GM12878 (cell line): ENCODE measurements around the gene MYOC. TPM values are rescaled to one million over a fixed set of nuclear protein-coding genes. Genes with fewer than 3 reads are reported as not detected.

Experiments used
- ASH2L ChIP-seq: fragments of 300-600, 200-600 bp; sonication (generic); IDR thresholded peaks from 2 replicates; pipeline ENCODE4 v1.6.1; 2017; ENCODE audit warnings: low read depth, mild to moderate bottlenecking, borderline replicate concordance
- ATF7 ChIP-seq: fragments of 450-650 bp; IDR thresholded peaks from 2 replicates; pipeline ENCODE4 v1.6.1; 2016; ENCODE audit warnings: low read depth, mild to moderate bottlenecking
- BCL11A ChIP-seq: IDR thresholded peaks from 2 replicates; pipeline ENCODE4 v1.6.1; 2011; ENCODE audit warnings: low read depth, low read length
- CBFB ChIP-seq: IDR thresholded peaks from 2 replicates; pipeline ENCODE4 v1.6.1; 2016; ENCODE audit warnings: antibody characterized with exemption, low read depth
- CBX3 ChIP-seq: fragments of 200-600 bp; sonication (generic); IDR thresholded peaks from 2 replicates; pipeline ENCODE4 v1.6.1; 2016; ENCODE audit warnings: low read depth, borderline replicate concordance
- CHD2 ChIP-seq: IDR thresholded peaks from 2 replicates; pipeline ENCODE4 v1.6.1; 2011; ENCODE audit warnings: low read depth, low read length, improper control_type of control experiment, borderline replicate concordance
- DPF2 ChIP-seq: fragments of 450-650 bp; IDR thresholded peaks from 2 replicates; pipeline ENCODE4 v1.6.1; 2017; ENCODE audit warnings: mild to moderate bottlenecking
- FOS ChIP-seq: IDR thresholded peaks from 3 replicates; pipeline ENCODE4 v1.6.1; 2011; ENCODE audit warnings: borderline replicate concordance; ENCODE audit not compliant: insufficient read length; ENCODE audit errors: extremely low read depth
- GATAD2B ChIP-seq: fragments of 450-650 bp; conservative IDR thresholded peaks from 2 replicates; pipeline ENCODE4 v1.6.1; 2017; ENCODE audit warnings: low read depth, mild to moderate bottlenecking, moderate library complexity
- HDAC6 ChIP-seq: fragments of 200-600 bp; sonication (generic); IDR thresholded peaks from one replicate; pipeline ENCODE4 v1.8.0; 2017; ENCODE audit warnings: antibody characterized with exemption; ENCODE audit not compliant: unreplicated experiment
- IKZF2 ChIP-seq, 2 experiments: fragments of 450-650 bp; IDR thresholded peaks; 2 replicates each; pipeline ENCODE4 v1.6.1; 2017; ENCODE audit warnings: mild to moderate bottlenecking in 2 of 2, moderate library complexity in 2 of 2
- IRF4 ChIP-seq: IDR thresholded peaks from 2 replicates; pipeline ENCODE4 v1.6.1; 2011; ENCODE audit warnings: low read depth, low read length
- KDM1A ChIP-seq: fragments of 200-600 bp; sonication (generic); IDR thresholded peaks from 2 replicates; pipeline ENCODE4 v1.6.1; 2016; ENCODE audit warnings: borderline replicate concordance
- MEF2A ChIP-seq: IDR thresholded peaks from 2 replicates; pipeline ENCODE4 v1.6.1; 2011; ENCODE audit warnings: low read depth, mild to moderate bottlenecking, low read length, moderate library complexity; ENCODE audit not compliant: insufficient read depth
- MTA2 ChIP-seq: fragments of 450-650 bp; IDR thresholded peaks from 2 replicates; pipeline ENCODE4 v1.6.1; 2016; ENCODE audit warnings: low read depth, mild to moderate bottlenecking, moderate library complexity
- RELA ChIP-seq: fragments of 450-650 bp; IDR thresholded peaks from 2 replicates; pipeline ENCODE4 v1.8.0; 2014; ENCODE audit warnings: borderline replicate concordance; ENCODE audit not compliant: partially characterized antibody
- SMARCA5 ChIP-seq: fragments of 450-650 bp; IDR thresholded peaks from 2 replicates; pipeline ENCODE4 v1.6.1; 2017; ENCODE audit warnings: mild to moderate bottlenecking
- polyA plus RNA-seq, 11 experiments: library from polyadenylated mRNA; depleted of rRNA in 4 of 11; unstranded in 6 of 11; stranded (reverse) in 5 of 11; fragments of >200 nt; fragmentation: Nextera tagmentation in 4 of 11; fragmentation: Illumina TruSeq in 1 of 11; extraction: Ambion mirVana in 4 of 11; extraction: Trizol in 1 of 11; gene quantifications; 1 replicate in 1 of 11; 2 replicates in 10 of 11; pipeline versions ENCODE4 v1.2.1 to v1.2.3, GENCODE V29; 2011 to 2016; ENCODE audit warnings: inconsistent platforms in 2 of 11, missing spikeins in 2 of 11, low read depth in 1 of 11
- total RNA-seq, 4 experiments: library from RNA; depleted of rRNA in 3 of 4; stranded (reverse); fragments of >200 nt in 3 of 4; fragmentation: Illumina TruSeq in 1 of 4; extraction: Trizol in 1 of 4; gene quantifications; 2 replicates each; pipeline versions ENCODE4 v1.2.1 to v1.2.3, GENCODE V29; 2013 to 2021
- TF ChIP-seq, protein P1 (sequence below): fragments of 450-650 bp; IDR thresholded peaks from 2 replicates; pipeline ENCODE4 v1.6.1; 2018; ENCODE audit warnings: borderline replicate concordance, mild to moderate bottlenecking; ENCODE audit not compliant: partially characterized antibody
- TF ChIP-seq, protein P2 (sequence below): IDR thresholded peaks from 2 replicates; pipeline ENCODE4 v1.6.1; 2012; ENCODE audit warnings: low read length, inconsistent platforms
- TF ChIP-seq, protein P3 (sequence below): IDR thresholded peaks from 2 replicates; pipeline ENCODE4 v1.6.1; 2011; ENCODE audit warnings: mild to moderate bottlenecking, low read depth, low read length, moderate library complexity; ENCODE audit not compliant: insufficient replicate concordance
- TF ChIP-seq, protein P4 (sequence below): fragments of 450-650 bp; IDR thresholded peaks from 2 replicates; pipeline ENCODE4 v1.6.1; 2017; ENCODE audit warnings: low read depth, mild to moderate bottlenecking, moderate library complexity
- TF ChIP-seq, protein P5 (sequence below): IDR thresholded peaks from 2 replicates; pipeline ENCODE4 v1.6.1; 2011; ENCODE audit warnings: borderline replicate concordance, low read depth, mild to moderate bottlenecking, moderate library complexity, mixed read lengths, low read length; ENCODE audit not compliant: insufficient read depth; ENCODE audit errors: extremely low read length

Gene MYOC
- total and polyA plus RNA-seq, 10 of the 15 experiments (the other 5 are each of a cell fraction or from before 2014, with no cell fraction given): not detected

DNA sequence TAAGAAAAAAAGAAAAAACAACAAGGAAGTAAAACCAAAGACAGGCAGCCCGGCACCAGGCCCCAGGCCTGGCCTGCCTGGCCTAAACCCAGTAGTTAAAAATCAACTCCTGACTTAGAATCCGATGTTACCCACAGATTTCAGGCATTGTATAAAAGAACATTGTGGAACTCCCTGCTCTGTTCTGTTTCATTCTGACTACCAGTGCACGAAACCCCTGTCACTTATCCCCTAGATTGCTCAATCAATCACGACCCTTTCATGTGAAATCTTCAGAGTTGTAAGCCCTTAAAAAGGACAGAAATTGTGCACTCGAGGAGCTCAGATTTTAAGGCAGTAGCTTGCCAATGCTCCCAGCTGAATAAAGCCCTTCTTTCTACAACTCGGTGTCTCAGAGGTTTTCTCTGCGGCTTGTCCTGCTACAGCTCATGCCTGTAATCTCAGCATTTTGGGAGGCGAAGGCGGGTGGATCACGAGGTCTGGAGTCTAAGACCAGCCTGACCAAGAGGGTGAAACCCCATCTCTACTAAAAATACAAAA, 46.0 kb downstream of the MYOC start (continued):
- TF ChIP-seq SMARCA5 (0 out of 2 replicates have a peak, but pooled peaks have one; percentile 13), CBX3 (no peak), IKZF2 (IDR thresholded peaks at IDR 0.05) (peak; percentile 56 to 78; a peak in 2 of 4 replicates), DPF2 (peak; percentile 81), HDAC6 (no peak), BCL11A (0 out of 2 replicates have a peak, but pooled peaks have one; percentile 16), MTA2 (peak; percentile 68; the same call in 1 of the 2 replicates), CHD2 (no peak), KDM1A (no peak), RELA (no peak), FOS (no peak), GATAD2B (0 out of 2 replicates have a peak, but pooled peaks have one; percentile 23), ATF7 (0 out of 2 replicates have a peak, but pooled peaks have one; percentile 31), ASH2L (no peak), CBFB (no peak), IRF4 (no peak), MEF2A (no peak)
- TF ChIP-seq, protein P1, sequence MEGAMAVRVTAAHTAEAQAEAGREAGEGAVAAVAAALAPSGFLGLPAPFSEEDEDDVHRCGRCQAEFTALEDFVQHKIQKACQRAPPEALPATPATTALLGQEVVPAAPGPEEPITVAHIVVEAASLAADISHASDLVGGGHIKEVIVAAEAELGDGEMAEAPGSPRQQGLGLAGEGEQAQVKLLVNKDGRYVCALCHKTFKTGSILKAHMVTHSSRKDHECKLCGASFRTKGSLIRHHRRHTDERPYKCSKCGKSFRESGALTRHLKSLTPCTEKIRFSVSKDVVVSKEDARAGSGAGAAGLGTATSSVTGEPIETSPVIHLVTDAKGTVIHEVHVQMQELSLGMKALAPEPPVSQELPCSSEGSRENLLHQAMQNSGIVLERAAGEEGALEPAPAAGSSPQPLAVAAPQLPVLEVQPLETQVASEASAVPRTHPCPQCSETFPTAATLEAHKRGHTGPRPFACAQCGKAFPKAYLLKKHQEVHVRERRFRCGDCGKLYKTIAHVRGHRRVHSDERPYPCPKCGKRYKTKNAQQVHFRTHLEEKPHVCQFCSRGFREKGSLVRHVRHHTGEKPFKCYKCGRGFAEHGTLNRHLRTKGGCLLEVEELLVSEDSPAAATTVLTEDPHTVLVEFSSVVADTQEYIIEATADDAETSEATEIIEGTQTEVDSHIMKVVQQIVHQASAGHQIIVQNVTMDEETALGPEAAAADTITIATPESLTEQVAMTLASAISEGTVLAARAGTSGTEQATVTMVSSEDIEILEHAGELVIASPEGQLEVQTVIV: no peak
- TF ChIP-seq, protein P2, sequence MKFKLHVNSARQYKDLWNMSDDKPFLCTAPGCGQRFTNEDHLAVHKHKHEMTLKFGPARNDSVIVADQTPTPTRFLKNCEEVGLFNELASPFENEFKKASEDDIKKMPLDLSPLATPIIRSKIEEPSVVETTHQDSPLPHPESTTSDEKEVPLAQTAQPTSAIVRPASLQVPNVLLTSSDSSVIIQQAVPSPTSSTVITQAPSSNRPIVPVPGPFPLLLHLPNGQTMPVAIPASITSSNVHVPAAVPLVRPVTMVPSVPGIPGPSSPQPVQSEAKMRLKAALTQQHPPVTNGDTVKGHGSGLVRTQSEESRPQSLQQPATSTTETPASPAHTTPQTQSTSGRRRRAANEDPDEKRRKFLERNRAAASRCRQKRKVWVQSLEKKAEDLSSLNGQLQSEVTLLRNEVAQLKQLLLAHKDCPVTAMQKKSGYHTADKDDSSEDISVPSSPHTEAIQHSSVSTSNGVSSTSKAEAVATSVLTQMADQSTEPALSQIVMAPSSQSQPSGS: no peak
- TF ChIP-seq, protein P3, sequence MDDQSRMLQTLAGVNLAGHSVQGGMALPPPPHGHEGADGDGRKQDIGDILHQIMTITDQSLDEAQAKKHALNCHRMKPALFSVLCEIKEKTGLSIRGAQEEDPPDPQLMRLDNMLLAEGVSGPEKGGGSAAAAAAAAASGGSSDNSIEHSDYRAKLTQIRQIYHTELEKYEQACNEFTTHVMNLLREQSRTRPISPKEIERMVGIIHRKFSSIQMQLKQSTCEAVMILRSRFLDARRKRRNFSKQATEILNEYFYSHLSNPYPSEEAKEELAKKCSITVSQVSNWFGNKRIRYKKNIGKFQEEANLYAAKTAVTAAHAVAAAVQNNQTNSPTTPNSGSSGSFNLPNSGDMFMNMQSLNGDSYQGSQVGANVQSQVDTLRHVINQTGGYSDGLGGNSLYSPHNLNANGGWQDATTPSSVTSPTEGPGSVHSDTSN: peak; percentile 74
- TF ChIP-seq, protein P4, sequence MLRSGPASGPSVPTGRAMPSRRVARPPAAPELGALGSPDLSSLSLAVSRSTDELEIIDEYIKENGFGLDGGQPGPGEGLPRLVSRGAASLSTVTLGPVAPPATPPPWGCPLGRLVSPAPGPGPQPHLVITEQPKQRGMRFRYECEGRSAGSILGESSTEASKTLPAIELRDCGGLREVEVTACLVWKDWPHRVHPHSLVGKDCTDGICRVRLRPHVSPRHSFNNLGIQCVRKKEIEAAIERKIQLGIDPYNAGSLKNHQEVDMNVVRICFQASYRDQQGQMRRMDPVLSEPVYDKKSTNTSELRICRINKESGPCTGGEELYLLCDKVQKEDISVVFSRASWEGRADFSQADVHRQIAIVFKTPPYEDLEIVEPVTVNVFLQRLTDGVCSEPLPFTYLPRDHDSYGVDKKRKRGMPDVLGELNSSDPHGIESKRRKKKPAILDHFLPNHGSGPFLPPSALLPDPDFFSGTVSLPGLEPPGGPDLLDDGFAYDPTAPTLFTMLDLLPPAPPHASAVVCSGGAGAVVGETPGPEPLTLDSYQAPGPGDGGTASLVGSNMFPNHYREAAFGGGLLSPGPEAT: peak; percentile 64
- TF ChIP-seq, protein P5, sequence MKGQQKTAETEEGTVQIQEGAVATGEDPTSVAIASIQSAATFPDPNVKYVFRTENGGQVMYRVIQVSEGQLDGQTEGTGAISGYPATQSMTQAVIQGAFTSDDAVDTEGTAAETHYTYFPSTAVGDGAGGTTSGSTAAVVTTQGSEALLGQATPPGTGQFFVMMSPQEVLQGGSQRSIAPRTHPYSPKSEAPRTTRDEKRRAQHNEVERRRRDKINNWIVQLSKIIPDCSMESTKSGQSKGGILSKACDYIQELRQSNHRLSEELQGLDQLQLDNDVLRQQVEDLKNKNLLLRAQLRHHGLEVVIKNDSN: no peak
